ENCODE results near the gene SERPINH1.

Gene SERPINH1

GRCh38 chr11:75562048-75562835 is at the start of gene SERPINH1:
Gene SERPINH1, plus strand, starts transcription at chr11:75562253. Its CDS starts 4,097 bp downstream, at chr11:75566350.
- Histone ChIP-seq H3K36me3 (ENCODE audit: control insufficient read depth, low read depth, low read length) (peaks cover 20% of the 10 kb centered on the region), H3K9me3 (ENCODE audit: control insufficient read depth, low read depth, low read length) (no peaks in the 10 kb centered on the region), H3K4me3 (ENCODE audit: low read length) (peak within 1 kb of the TSS; percentile 90), H3K27ac (ENCODE audit: low read length) (peak within 1 kb of the TSS; percentile 96), H3K4me1 (ENCODE audit: control insufficient read depth, low read depth, low read length) (peaks cover 44% of the 10 kb centered on the region), H3K27me3 (ENCODE audit: control insufficient read depth, insufficient read depth, low read length) (no peaks in the 10 kb centered on the region), H3K9ac (ENCODE audit: low read length) (peak within 1 kb of the TSS; percentile 81)

- Histone ChIP-seq H3K9me3 (ENCODE audit: control insufficient read depth, low read depth, low read length) (no peaks in the 10 kb centered on the region), H3K4me3 (ENCODE audit: low read length) (no peak overlapping the region), H3K27me3 (ENCODE audit: control insufficient read depth, insufficient read depth, low read length) (no peaks in the 10 kb centered on the region), H3K36me3 (ENCODE audit: control insufficient read depth, low read depth, low read length) (no peaks in the 10 kb centered on the region), H3K4me1 (ENCODE audit: control insufficient read depth, low read depth, low read length) (peaks cover 2% of the 10 kb centered on the region), H3K27ac (ENCODE audit: low read length) (no peak overlapping the region), H3K9ac (ENCODE audit: low read length) (no peak overlapping the region)
Observed at GRCh38 chr11:75513250-75513649, 48.8 kb upstream of the SERPINH1 start.

GRCh38 chr11:75514596-75514995 is 47.5 kb upstream of the SERPINH1 start:
- Histone ChIP-seq H3K9ac (ENCODE audit: low read length) (no peak overlapping the region), H3K27ac (ENCODE audit: low read length) (no peak overlapping the region), H3K27me3 (ENCODE audit: control insufficient read depth, insufficient read depth, low read length) (no peaks in the 10 kb centered on the region), H3K4me3 (ENCODE audit: low read length) (no peak overlapping the region), H3K4me1 (ENCODE audit: control insufficient read depth, low read depth, low read length) (peaks cover 7% of the 10 kb centered on the region), H3K36me3 (ENCODE audit: control insufficient read depth, low read depth, low read length) (no peaks in the 10 kb centered on the region), H3K9me3 (ENCODE audit: control insufficient read depth, low read depth, low read length) (no peaks in the 10 kb centered on the region)

DNA sequence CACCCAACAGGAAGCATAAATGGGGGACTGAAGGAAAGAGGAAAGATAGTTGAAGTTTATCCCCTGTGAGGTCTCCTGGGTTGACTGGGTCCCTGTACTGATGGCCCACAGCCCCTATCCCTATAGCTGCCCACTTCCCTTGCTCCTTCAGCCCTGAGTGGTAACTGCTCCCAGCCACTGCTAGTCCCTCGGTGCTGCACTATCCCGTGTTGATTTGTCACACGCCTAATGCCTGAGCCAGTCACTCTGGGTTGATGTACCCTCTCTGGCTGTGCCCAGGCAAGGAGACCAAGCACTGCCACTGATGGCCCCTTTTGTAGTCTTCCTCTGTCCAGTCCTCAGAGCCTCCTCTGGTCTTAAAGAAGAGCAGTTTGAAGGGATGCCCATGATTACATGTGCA is 45.9 kb upstream of the SERPINH1 start:
- no peak overlapping the region for H3K9ac ChIP-seq (ENCODE audit: low read length)
- H3K27me3 ChIP-seq (ENCODE audit: control insufficient read depth, insufficient read depth, low read length) = no peaks in the 10 kb centered on the region
- no peak overlapping the region for H3K27ac ChIP-seq (ENCODE audit: low read length)
- H3K9me3 ChIP-seq (ENCODE audit: control insufficient read depth, low read depth, low read length) = no peaks in the 10 kb centered on the region
- no peaks in the 10 kb centered on the region for H3K36me3 ChIP-seq (ENCODE audit: control insufficient read depth, low read depth, low read length)
- no peak overlapping the region for H3K4me3 ChIP-seq (ENCODE audit: low read length)
- peaks cover 7% of the 10 kb centered on the region for H3K4me1 ChIP-seq (ENCODE audit: control insufficient read depth, low read depth, low read length)

DNA sequence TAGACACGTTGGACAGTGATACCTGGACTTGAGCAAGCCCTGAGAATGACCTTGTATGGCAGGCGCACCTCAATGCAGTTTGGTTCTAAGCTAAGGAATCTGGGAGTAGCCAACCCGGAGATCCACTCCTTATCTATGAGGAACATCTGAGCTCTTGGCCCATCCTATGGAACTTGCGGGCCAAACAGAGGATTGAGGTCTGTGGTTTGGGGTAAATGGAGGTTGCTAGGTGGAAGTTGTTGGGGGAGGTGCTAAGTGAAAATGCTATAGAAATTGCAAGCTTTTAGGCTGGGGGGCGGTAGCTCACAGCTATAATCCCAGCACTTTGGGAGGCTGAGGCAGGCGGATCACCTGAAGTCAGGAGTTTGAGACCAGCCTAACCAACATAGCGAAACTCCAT is 45.2 kb upstream of the SERPINH1 start:
- H3K4me3 ChIP-seq (ENCODE audit: low read length) = no peak overlapping the region
- H3K9ac ChIP-seq (ENCODE audit: low read length) = no peak overlapping the region
- no peak overlapping the region for H3K27ac ChIP-seq (ENCODE audit: low read length)
- H3K36me3 ChIP-seq (ENCODE audit: control insufficient read depth, low read depth, low read length) = no peaks in the 10 kb centered on the region
- H3K4me1 ChIP-seq (ENCODE audit: control insufficient read depth, low read depth, low read length) = peaks cover 7% of the 10 kb centered on the region
- H3K27me3 ChIP-seq (ENCODE audit: control insufficient read depth, insufficient read depth, low read length) = no peaks in the 10 kb centered on the region
- H3K9me3 ChIP-seq (ENCODE audit: control insufficient read depth, low read depth, low read length) = no peaks in the 10 kb centered on the region

- Histone ChIP-seq H3K9me3 (ENCODE audit: control insufficient read depth, low read depth, low read length) (no peaks in the 10 kb centered on the region), H3K36me3 (ENCODE audit: control insufficient read depth, low read depth, low read length) (no peaks in the 10 kb centered on the region), H3K4me1 (ENCODE audit: control insufficient read depth, low read depth, low read length) (peaks cover 7% of the 10 kb centered on the region), H3K4me3 (ENCODE audit: low read length) (no peak overlapping the region), H3K9ac (ENCODE audit: low read length) (no peak overlapping the region), H3K27me3 (ENCODE audit: control insufficient read depth, insufficient read depth, low read length) (peaks cover 4% of the 10 kb centered on the region), H3K27ac (ENCODE audit: low read length) (no peak overlapping the region)
Observed at GRCh38 chr11:75518204-75518549, 43.9 kb upstream of the SERPINH1 start.

DNA sequence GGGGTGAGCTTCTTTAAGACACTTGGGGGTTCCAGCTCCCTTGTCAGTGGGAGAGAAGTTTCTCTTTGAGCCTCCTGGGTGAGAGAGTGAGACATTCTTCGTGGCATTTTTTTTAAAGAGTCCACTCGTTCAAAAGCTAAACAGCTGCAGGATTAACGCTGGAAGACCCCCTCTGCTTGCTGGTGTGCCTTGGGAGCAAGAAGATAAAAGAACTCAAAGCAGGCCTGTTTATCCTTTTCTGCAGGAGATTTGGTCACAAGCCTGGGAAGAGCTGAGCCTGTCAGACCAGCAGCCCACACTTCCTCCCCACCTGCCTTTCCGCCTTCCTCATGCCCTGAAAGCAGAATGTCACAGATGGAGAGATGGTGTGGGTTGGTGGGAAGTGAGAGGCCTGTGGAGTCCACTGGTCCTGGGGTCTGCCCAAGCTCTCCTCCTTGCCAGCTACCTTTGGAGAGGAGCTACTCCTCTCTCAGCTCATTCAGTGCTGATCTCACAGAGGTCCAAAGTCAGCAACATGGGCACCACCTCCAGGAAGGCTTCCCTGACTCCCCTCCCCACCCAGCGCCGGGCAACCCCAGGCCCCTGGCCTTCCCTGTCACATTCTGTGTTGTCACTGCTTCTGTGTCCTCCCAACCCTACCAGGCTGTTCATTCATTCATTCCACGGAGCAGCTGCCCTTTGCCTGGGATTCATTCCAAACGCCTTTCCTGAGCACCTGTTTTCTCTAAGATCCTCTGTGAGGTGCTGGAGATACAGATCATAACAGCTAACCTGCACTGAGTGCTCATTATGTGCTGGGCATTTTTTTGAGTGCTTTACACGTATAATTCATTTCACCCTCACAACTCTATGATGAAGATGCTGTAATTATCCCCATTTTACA is 43.0 kb upstream of the SERPINH1 start:
- Histone ChIP-seq H3K4me3 (ENCODE audit: low read length) (no peak overlapping the region), H3K27ac (ENCODE audit: low read length) (no peak overlapping the region), H3K9ac (ENCODE audit: low read length) (no peak overlapping the region), H3K36me3 (ENCODE audit: control insufficient read depth, low read depth, low read length) (no peaks in the 10 kb centered on the region), H3K9me3 (ENCODE audit: control insufficient read depth, low read depth, low read length) (no peaks in the 10 kb centered on the region), H3K27me3 (ENCODE audit: control insufficient read depth, insufficient read depth, low read length) (peaks cover 13% of the 10 kb centered on the region), H3K4me1 (ENCODE audit: control insufficient read depth, low read depth, low read length) (peaks cover 7% of the 10 kb centered on the region)

GRCh38 chr11:75520688-75521087 is 41.4 kb upstream of the SERPINH1 start:
- Histone ChIP-seq H3K9me3 (ENCODE audit: control insufficient read depth, low read depth, low read length) (no peaks in the 10 kb centered on the region), H3K9ac (ENCODE audit: low read length) (no peak overlapping the region), H3K4me1 (ENCODE audit: control insufficient read depth, low read depth, low read length) (peaks cover 7% of the 10 kb centered on the region), H3K36me3 (ENCODE audit: control insufficient read depth, low read depth, low read length) (no peaks in the 10 kb centered on the region), H3K27ac (ENCODE audit: low read length) (no peak overlapping the region), H3K4me3 (ENCODE audit: low read length) (no peak overlapping the region), H3K27me3 (ENCODE audit: control insufficient read depth, insufficient read depth, low read length) (peaks cover 27% of the 10 kb centered on the region)

- Histone ChIP-seq H3K36me3 (ENCODE audit: control insufficient read depth, low read depth, low read length) (no peaks in the 10 kb centered on the region), H3K9me3 (ENCODE audit: control insufficient read depth, low read depth, low read length) (no peaks in the 10 kb centered on the region), H3K9ac (ENCODE audit: low read length) (no peak overlapping the region), H3K27ac (ENCODE audit: low read length) (no peak overlapping the region), H3K4me3 (ENCODE audit: low read length) (no peak overlapping the region), H3K27me3 (ENCODE audit: control insufficient read depth, insufficient read depth, low read length) (peaks cover 33% of the 10 kb centered on the region), H3K4me1 (ENCODE audit: control insufficient read depth, low read depth, low read length) (peaks cover 7% of the 10 kb centered on the region)
Observed at GRCh38 chr11:75522286-75523044, 39.6 kb upstream of the SERPINH1 start.

DNA sequence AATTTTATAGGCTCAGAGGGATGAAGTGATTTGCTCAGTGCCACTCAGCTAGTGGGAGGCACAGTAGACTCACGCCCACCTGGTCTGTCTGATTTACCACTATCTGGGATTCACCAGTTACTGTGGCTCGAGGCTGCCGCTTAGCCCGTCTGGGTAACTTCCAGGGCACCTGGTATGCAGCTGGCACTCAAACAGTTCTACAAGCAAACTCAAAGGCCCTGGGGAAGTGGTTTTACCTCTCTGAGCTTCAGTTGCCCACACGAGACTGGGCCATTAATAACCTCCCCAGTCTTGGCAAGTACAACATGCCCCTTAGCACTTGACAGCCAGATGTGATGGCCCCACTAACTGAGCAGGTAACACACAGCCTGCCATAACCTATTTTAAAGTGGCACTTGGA is 38.9 kb upstream of the SERPINH1 start:
- Histone ChIP-seq H3K4me1 (ENCODE audit: control insufficient read depth, low read depth, low read length) (peaks cover 5% of the 10 kb centered on the region), H3K27ac (ENCODE audit: low read length) (no peak overlapping the region), H3K4me3 (ENCODE audit: low read length) (no peak overlapping the region), H3K27me3 (ENCODE audit: control insufficient read depth, insufficient read depth, low read length) (peaks cover 33% of the 10 kb centered on the region), H3K9me3 (ENCODE audit: control insufficient read depth, low read depth, low read length) (no peaks in the 10 kb centered on the region), H3K36me3 (ENCODE audit: control insufficient read depth, low read depth, low read length) (no peaks in the 10 kb centered on the region), H3K9ac (ENCODE audit: low read length) (no peak overlapping the region)
